Suprapubic skin (tissue), 4 donors: ENCODE measurements around the gene CFAP46. TPM values are rescaled to one million over a fixed set of nuclear protein-coding genes. Genes with fewer than 3 reads are reported as not detected.

ENCODE experiments used
- DNase-seq, 2 donors: peaks; one replicate each; pipeline ENCODE4 v3.0.0-alpha.2; 2019; ENCODE audit warnings: low spot score in 2 of 2
- H3K27ac ChIP-seq: fragments of 200-600 bp; sonication (generic); one replicate; pipeline ENCODE4 v1.5.1; 2019
- H3K27me3 ChIP-seq: fragments of 200-600 bp; sonication (generic); one replicate; pipeline ENCODE4 v1.5.1; 2019
- H3K36me3 ChIP-seq: fragments of 200-600 bp; sonication (generic); one replicate; pipeline ENCODE4 v1.5.1; 2019
- H3K4me1 ChIP-seq: fragments of 200-600 bp; sonication (generic); one replicate; pipeline ENCODE4 v1.5.1; 2019
- H3K4me3 ChIP-seq: fragments of 200-600 bp; sonication (generic); one replicate; pipeline ENCODE4 v1.5.1; 2019; ENCODE audit warnings: mild to moderate bottlenecking
- H3K9me3 ChIP-seq: fragments of 200-600 bp; sonication (generic); one replicate; pipeline ENCODE4 v1.5.1; 2019
- EP300 ChIP-seq: sonication (generic); formaldehyde crosslinking; IDR thresholded peaks from one replicate; pipeline ENCODE4 v1.6.1; 2017; ENCODE audit warnings: antibody characterized with exemption
- POLR2A ChIP-seq, 2 donors: fragments of 450-650 bp; IDR thresholded peaks; one replicate each; pipeline ENCODE4 v1.6.1; 2017; ENCODE audit warnings: antibody characterized with exemption in 2 of 2, mild to moderate bottlenecking in 2 of 2, moderate library complexity in 2 of 2
- POLR2AphosphoS5 ChIP-seq, 3 donors: sonication (generic); formaldehyde crosslinking; IDR thresholded peaks; one replicate each; pipeline ENCODE4 v1.6.1; 2017; ENCODE audit warnings: antibody characterized with exemption in 3 of 3
- WGBS: methylation state at CpG from one replicate; pipeline ENCODE4 v1.1.5; 2018; 5-methylcytosine and 5-hydroxymethylcytosine counted together
- total RNA-seq, 4 donors: library from RNA; depleted of rRNA; stranded (reverse); fragments of >200 nt; gene quantifications; one replicate each; pipeline ENCODE4 v1.1.0, GENCODE V29; 2016
- TF ChIP-seq, protein P1 (sequence below), 2 donors: fragments of 200-600 bp in 1 of 2; fragments of 450-650 bp in 1 of 2; sonication (generic) in 1 of 2; IDR thresholded peaks; one replicate each; pipeline ENCODE4 v1.5.1; 2016 to 2019; ENCODE audit warnings: antibody characterized with exemption in 2 of 2, mild to moderate bottlenecking in 1 of 2, moderate library complexity in 1 of 2

The CFAP46 gene
- total RNA-seq, 4 donors from 2014 or later = 0.11 to 0.21 TPM; not detected in 2

DNA sequence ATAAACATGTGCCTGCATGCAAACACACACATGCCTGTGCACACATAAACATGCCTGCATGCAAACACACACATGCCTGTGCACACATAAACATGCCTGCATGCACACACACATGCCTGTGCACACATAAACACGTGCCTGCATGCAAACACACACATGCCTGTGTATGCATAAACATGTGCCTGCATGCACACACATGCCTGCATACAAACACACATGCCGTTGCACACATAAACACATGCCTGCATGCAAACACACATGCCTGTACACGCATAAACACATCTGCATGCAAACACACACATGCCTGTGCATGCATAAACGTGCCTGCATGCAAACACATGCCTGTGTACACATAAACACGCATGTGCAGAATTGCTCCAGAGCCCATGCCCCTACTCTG, 178.8 kb downstream of the CFAP46 start:
- Histone ChIP-seq H3K36me3 (peaks cover 19% of the 10 kb centered on the region), H3K27ac (no peak overlapping the region)
- 94% methylated on average over 5 of the region's 5 CpGs for WGBS

DNA sequence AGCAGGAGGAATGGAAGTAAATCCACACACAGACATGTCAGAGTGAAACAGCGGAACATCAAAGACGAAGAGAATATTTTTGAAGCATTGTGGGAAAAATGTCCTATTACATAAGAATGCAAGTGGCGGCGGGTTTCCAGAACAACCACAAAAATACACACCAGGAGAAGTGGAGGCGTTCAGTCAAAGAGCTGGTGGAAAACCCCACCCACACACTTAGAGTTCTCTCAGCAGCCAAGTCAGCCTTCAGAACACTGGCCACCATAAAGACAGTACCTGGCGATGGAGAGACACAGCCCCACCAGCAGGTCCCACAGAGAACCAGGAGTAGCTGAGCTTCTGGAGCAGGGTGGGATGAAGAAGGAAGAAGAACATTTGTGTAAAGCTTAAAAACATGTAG, 180.1 kb downstream of the CFAP46 start:
- TF ChIP-seq POLR2A (IDR thresholded peaks at IDR 0.05) (no peak), POLR2AphosphoS5 (IDR thresholded peaks at IDR 0.05) (no peak), EP300 (no peak)
- TF ChIP-seq, protein P1, sequence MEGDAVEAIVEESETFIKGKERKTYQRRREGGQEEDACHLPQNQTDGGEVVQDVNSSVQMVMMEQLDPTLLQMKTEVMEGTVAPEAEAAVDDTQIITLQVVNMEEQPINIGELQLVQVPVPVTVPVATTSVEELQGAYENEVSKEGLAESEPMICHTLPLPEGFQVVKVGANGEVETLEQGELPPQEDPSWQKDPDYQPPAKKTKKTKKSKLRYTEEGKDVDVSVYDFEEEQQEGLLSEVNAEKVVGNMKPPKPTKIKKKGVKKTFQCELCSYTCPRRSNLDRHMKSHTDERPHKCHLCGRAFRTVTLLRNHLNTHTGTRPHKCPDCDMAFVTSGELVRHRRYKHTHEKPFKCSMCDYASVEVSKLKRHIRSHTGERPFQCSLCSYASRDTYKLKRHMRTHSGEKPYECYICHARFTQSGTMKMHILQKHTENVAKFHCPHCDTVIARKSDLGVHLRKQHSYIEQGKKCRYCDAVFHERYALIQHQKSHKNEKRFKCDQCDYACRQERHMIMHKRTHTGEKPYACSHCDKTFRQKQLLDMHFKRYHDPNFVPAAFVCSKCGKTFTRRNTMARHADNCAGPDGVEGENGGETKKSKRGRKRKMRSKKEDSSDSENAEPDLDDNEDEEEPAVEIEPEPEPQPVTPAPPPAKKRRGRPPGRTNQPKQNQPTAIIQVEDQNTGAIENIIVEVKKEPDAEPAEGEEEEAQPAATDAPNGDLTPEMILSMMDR (IDR thresholded peaks at IDR 0.05) = no peak
- Histone ChIP-seq H3K4me3 (no peak overlapping the region), H3K4me1 (no peaks in the 10 kb centered on the region), H3K36me3 (peaks cover 22% of the 10 kb centered on the region), H3K9me3 (no peaks in the 10 kb centered on the region), H3K27me3 (no peaks in the 10 kb centered on the region), H3K27ac (no peak overlapping the region)
- no peak for DNase-seq
- WGBS = 81% methylated on average over 6 of the region's 6 CpGs

More for the DNA sequence above, 178.8 kb downstream of the CFAP46 start:
- no peak overlapping the region for H3K4me3 ChIP-seq
- H3K27me3 ChIP-seq = no peaks in the 10 kb centered on the region
- DNase-seq = no peak
- H3K4me1 ChIP-seq = no peaks in the 10 kb centered on the region
- TF ChIP-seq POLR2AphosphoS5 (IDR thresholded peaks at IDR 0.05) (no peak), EP300 (no peak), POLR2A (IDR thresholded peaks at IDR 0.05) (no peak)
- TF ChIP-seq, protein P1 (IDR thresholded peaks at IDR 0.05) = no peak
- no peaks in the 10 kb centered on the region for H3K9me3 ChIP-seq

DNA sequence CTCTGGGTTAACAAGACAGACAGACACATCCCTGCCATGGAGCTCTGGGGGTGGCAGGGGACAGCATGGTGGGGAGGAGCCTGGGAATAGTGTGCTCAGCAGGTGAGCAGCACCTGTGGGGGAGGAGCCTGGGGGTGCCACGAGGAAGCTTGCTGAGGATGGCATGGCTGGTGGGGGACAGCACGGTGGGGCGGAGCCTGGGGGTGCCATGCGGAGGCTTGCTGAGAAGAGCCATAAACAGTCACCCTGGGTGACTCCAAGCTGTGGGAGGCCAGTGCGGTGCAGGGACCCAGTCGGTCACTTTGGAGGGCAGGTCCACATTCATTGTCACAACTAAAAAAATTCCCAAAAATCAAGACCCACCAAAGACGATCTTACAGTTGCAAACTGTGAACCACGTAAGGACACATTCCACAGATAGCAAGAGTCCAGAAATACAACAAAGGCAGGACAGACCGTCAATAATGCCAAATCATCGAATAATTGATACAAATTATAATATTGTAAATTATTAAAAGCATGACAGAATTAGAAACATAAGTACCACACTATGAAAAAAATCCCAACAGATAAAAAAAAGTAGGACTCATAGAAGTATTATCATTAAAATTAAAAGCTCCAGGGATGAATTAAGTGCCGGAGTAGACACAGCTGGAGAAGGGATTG, 180.8 kb downstream of the CFAP46 start:
- H3K36me3 ChIP-seq = peaks cover 26% of the 10 kb centered on the region

DNA sequence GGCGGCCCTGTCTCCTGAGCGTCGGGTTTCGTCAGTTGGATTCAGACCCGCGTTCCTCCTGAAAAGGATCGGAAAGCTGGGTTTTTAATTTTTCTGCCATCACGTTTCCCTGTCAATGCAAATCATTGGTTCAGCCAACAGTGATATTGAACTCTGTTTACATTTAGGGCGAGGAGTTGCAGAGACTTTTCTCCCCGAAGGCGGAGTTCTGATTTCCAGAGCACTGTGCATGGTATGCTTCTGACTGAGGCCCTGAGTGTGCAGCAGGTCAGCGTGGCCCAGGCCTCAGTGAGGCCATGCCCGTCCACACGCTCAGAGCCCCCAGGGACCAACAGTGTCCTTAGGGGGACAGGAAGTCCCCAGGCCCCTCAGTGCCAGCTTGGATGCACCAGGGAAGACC, 183.5 kb downstream of the CFAP46 start:
- H3K4me3 ChIP-seq = no peak overlapping the region
- 92% methylated on average over 14 of the region's 14 CpGs for WGBS
- TF ChIP-seq, protein P1 (IDR thresholded peaks at IDR 0.05) = no peak
- TF ChIP-seq POLR2A (IDR thresholded peaks at IDR 0.05) (no peak), EP300 (no peak), POLR2AphosphoS5 (IDR thresholded peaks at IDR 0.05) (no peak)
- H3K4me1 ChIP-seq = no peaks in the 10 kb centered on the region
- H3K27ac ChIP-seq = no peak overlapping the region
- no peak for DNase-seq
- H3K9me3 ChIP-seq = no peaks in the 10 kb centered on the region
- H3K27me3 ChIP-seq = no peaks in the 10 kb centered on the region
- H3K36me3 ChIP-seq = peaks cover 46% of the 10 kb centered on the region

More for the DNA sequence above, 180.8 kb downstream of the CFAP46 start:
- no peak overlapping the region for H3K27ac ChIP-seq
- no peaks in the 10 kb centered on the region for H3K27me3 ChIP-seq
- no peak for TF ChIP-seq POLR2A (IDR thresholded peaks at IDR 0.05)
- TF ChIP-seq EP300 = no peak
- TF ChIP-seq, protein P1 (IDR thresholded peaks at IDR 0.05) = no peak
- no peak for TF ChIP-seq POLR2AphosphoS5 (IDR thresholded peaks at IDR 0.05)
- no peak for DNase-seq
- no peak overlapping the region for H3K4me3 ChIP-seq
- H3K9me3 ChIP-seq = no peaks in the 10 kb centered on the region
- 95% methylated on average over 11 of the region's 11 CpGs for WGBS
- H3K4me1 ChIP-seq = no peaks in the 10 kb centered on the region

Other genes with a start within 250 kb of the CFAP46 start
- not detected for gene NKX6-2, start 156.4 kb downstream of the CFAP46 start, total RNA-seq
- gene ADGRA1, start 145.4 kb upstream of the CFAP46 start, total RNA-seq = not detected
- 1 to 10 TPM in 1 of 4 donors, under 1 TPM in 3; 0.08 to 2.5 (median 0.58) TPM for gene KNDC1, start 217.6 kb upstream of the CFAP46 start, total RNA-seq